Stomach (tissue), 9 donors: ENCODE data around the gene TBC1D8. TPM values are rescaled to one million over a fixed set of nuclear protein-coding genes. Genes with fewer than 3 reads are reported as not detected.

Experiments used
- DNase-seq, 2 donors: peaks; one replicate each; pipeline versions ENCODE4 v3.0.0 to v3.0.0-alpha.2; 2013 to 2019
- H3K27ac ChIP-seq, 5 donors: fragments of 200-600 bp in 4 of 5; sonication (generic) in 4 of 5; one replicate each; pipeline ENCODE4 v1.5.1; 2013 to 2019; ENCODE audit warnings: mild to moderate bottlenecking in 1 of 5, moderate library complexity in 1 of 5
- H3K27me3 ChIP-seq, 3 donors: fragments of 200-600 bp; sonication (generic); one replicate each; pipeline ENCODE4 v1.5.1; 2017 to 2019; ENCODE audit warnings: mixed run types in 1 of 3
- H3K36me3 ChIP-seq, 4 donors: fragments of 200-600 bp; sonication (generic); 1 replicate in 3 of 4; 2 replicates in 1 of 4; pipeline ENCODE4 v1.5.1; 2016 to 2019
- H3K4me1 ChIP-seq, 4 donors: fragments of 200-600 bp; sonication (generic); one replicate each; pipeline ENCODE4 v1.5.1; 2016 to 2019
- H3K4me3 ChIP-seq, 4 donors: fragments of 200-600 bp; sonication (generic) in 3 of 4; one replicate each; pipeline ENCODE4 v1.5.1; 2016 to 2019; ENCODE audit warnings: mild to moderate bottlenecking in 1 of 4
- H3K9me3 ChIP-seq, 4 donors: fragments of 200-600 bp; sonication (generic); one replicate each; pipeline ENCODE4 v1.5.1; 2016 to 2019
- EP300 ChIP-seq: sonication (generic); formaldehyde crosslinking; IDR thresholded peaks from one replicate; pipeline ENCODE4 v1.6.1; 2017; ENCODE audit warnings: antibody characterized with exemption
- POLR2A ChIP-seq, 4 donors: fragments of 450-650 bp; IDR thresholded peaks; one replicate each; pipeline ENCODE4 v1.6.1; 2016; ENCODE audit warnings: antibody characterized with exemption in 4 of 4, control low read depth in 2 of 4, mild to moderate bottlenecking in 1 of 4, moderate library complexity in 1 of 4
- POLR2AphosphoS5 ChIP-seq, 3 donors: sonication (generic); formaldehyde crosslinking; IDR thresholded peaks; one replicate each; pipeline ENCODE4 v1.6.1; 2016; ENCODE audit warnings: antibody characterized with exemption in 3 of 3
- WGBS, 5 donors: extraction: QIAGEN DNeasy Blood & Tissue Kit in 3 of 5; methylation state at CpG; one replicate each; pipeline versions ENCODE4 v1.1.5 to v1.1.7; 2013 to 2018; 5-methylcytosine and 5-hydroxymethylcytosine counted together
- intact Hi-C: fragments of 100-400 bp; cut with DNase I; formaldehyde crosslinking; loops from one replicate; pipeline ENCODE4 v1.15.1; 2023; ENCODE audit warnings: low total_unique reads
- polyA plus RNA-seq, 3 donors: library from polyadenylated mRNA; stranded (reverse); fragments of 200-250 nt; gene quantifications; one replicate each; pipeline ENCODE4 v1.2.3, GENCODE V29; 2013
- total RNA-seq, 5 donors: library from RNA; depleted of rRNA; stranded (reverse); fragments of >200 nt; gene quantifications; one replicate each; pipeline versions ENCODE4 v1.1.0 to v1.2.3, GENCODE V29; 2014 to 2016
- TF ChIP-seq, protein P1 (sequence below), 7 experiments: fragments of 450-650 bp in 4 of 7; fragments of 200-600 bp in 3 of 7; sonication (generic) in 3 of 7; IDR thresholded peaks; one replicate each; pipeline ENCODE4 v1.5.1; 2016 to 2019; ENCODE audit warnings: antibody characterized with exemption in 7 of 7, control low read depth in 2 of 7, mild to moderate bottlenecking in 1 of 7
- donor health status: healthy with polysubstance abuse.
- donor health status: Bipolar disorder and iron deficiency.
- donor health status: healthy.

Gene TBC1D8
- total and polyA plus RNA-seq, 8 donors = 9.9 to 179 (median 74.9) TPM

DNA sequence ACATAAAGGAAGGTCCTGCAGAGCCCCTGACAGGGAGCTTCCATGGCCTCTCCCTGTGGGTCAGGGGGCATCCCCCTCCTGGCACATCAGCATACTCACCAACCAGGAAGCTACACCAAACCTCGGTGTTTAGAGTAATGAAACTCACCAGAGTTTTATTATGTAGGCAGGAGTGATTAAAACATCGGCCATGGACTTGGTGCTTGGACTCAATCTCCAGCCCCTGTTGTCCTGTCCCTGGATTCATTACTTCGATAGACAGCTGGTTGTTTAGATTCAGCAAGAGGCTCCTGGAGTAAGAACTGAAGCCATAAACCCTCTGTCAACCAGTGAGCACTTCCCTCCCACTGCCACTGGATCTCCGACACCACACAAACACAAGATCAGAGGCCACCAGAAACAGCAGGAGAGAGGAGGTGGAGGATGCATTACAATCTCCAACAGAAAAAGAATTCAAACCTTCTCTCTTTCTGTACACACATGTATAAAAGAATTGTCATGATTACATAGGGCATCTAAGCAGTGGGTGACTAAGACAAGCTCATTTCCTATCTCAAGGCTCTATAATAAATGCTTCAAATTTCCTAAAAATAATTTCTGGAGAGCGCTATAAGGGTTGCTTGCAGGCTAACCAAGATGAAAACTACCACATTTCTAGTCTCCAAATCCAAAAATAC is 27.2 kb downstream of the TBC1D8 start:
- peak overlapping the region; percentile 52 to 93 (median 82) for H3K27ac ChIP-seq
- peaks cover 61 to 98% (median 88%) of the 10 kb centered on the region in 4 donors for H3K4me1 ChIP-seq
- no peak for TF ChIP-seq POLR2AphosphoS5 (IDR thresholded peaks at IDR 0.05)
- no peak for TF ChIP-seq EP300
- TF ChIP-seq POLR2A (IDR thresholded peaks at IDR 0.05) = no peak
- TF ChIP-seq, protein P1, sequence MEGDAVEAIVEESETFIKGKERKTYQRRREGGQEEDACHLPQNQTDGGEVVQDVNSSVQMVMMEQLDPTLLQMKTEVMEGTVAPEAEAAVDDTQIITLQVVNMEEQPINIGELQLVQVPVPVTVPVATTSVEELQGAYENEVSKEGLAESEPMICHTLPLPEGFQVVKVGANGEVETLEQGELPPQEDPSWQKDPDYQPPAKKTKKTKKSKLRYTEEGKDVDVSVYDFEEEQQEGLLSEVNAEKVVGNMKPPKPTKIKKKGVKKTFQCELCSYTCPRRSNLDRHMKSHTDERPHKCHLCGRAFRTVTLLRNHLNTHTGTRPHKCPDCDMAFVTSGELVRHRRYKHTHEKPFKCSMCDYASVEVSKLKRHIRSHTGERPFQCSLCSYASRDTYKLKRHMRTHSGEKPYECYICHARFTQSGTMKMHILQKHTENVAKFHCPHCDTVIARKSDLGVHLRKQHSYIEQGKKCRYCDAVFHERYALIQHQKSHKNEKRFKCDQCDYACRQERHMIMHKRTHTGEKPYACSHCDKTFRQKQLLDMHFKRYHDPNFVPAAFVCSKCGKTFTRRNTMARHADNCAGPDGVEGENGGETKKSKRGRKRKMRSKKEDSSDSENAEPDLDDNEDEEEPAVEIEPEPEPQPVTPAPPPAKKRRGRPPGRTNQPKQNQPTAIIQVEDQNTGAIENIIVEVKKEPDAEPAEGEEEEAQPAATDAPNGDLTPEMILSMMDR (IDR thresholded peaks at IDR 0.05) = no peak
- 58 to 66% (median 60%) methylated on average over 5 of the region's 5 CpGs for WGBS, 5 donors
- H3K9me3 ChIP-seq = no peaks in the 10 kb centered on the region
- H3K4me3 ChIP-seq = no peak overlapping the region
- DNase-seq = no peak
- H3K36me3 ChIP-seq = no peaks in the 10 kb centered on the region
- intact Hi-C loops = no loop called here
- H3K27me3 ChIP-seq = no peaks in the 10 kb centered on the region

DNA sequence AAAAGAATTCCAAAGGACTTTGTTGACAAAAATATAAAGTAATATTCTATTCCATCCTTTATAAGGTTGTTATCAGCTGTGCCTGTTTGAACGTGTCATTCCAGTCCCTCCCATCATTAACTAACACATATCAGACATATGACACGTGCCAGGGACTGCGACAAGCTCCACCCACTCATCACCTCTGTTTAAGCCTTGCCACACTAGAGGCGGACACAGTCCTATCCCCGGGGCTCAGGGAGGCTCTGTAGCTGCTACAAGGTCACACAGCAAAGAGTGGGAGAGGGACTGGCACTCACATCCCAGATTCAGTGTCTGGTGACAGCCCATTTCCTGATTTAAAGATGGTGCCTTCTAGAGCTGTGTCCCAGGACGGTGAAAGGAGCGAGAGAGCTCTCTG is 30.0 kb downstream of the TBC1D8 start:
- Histone ChIP-seq H3K9me3 (no peaks in the 10 kb centered on the region), H3K4me1 (peaks cover 72 to 97% (median 89%) of the 10 kb centered on the region in 4 donors), H3K27ac (peak overlapping the region; percentile 53 to 93 (median 88)), H3K27me3 (no peaks in the 10 kb centered on the region), H3K36me3 (no peaks in the 10 kb centered on the region), H3K4me3 (no peak overlapping the region)
- TF ChIP-seq POLR2A (IDR thresholded peaks at IDR 0.05) (no peak), POLR2AphosphoS5 (IDR thresholded peaks at IDR 0.05) (peak in 2 of 3 donors; percentile 31 to 68)
- intact Hi-C loops = no loop called here
- 45 to 69% (median 54%) methylated on average over 7 of the region's 7 CpGs for WGBS, 5 donors
- DNase-seq = peak; percentile 65 to 66

DNA sequence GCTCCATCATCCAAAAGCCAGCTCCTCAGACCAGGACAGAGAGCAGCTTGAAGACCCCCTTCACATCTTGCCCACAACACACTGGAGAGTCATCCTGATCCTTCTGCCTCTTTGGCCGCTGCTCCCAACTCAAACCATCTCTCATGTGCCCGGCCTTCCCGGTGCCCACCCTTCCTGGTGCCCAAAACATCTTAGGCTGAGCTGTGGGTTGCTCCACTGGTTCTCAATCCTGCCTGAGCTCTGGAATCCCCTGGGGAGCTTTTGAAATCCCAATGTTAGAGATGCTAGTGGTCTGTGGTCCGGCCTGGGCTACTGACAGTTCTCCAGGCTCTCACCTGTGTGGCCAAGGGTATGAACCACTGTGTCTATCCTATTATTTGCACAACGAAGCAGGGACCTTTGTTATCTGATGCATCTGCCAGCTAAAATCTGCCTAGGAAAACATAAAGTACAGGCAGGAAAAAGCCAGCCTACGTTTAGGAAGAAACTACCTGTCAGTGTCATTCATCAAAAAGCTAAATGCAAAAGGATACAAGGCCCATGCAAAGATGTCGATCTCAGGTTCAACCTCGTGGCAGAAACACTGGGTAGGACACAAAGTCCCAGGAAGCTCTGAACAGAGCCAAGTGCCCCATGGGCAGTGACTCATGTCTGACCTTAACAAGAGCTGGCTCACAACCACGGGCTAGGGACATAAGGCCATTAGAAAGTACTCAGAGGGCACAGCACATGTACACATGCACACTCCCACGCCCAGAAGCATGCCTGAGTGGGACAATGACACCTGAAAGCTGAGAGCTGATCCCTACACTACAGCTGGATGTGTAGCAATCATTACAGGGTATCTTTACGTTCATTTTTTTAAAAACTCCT is 30.8 kb downstream of the TBC1D8 start:
- peaks cover 72 to 97% (median 88%) of the 10 kb centered on the region in 4 donors for H3K4me1 ChIP-seq
- TF ChIP-seq, protein P1 (IDR thresholded peaks at IDR 0.05) = no peak
- TF ChIP-seq EP300 (peak; percentile 92), POLR2AphosphoS5 (IDR thresholded peaks at IDR 0.05) (peak; percentile 91 to 99 (median 97))
- no peaks in the 10 kb centered on the region for H3K36me3 ChIP-seq
- no peaks in the 10 kb centered on the region for H3K27me3 ChIP-seq
- intact Hi-C loops = no loop called here
- no peaks in the 10 kb centered on the region for H3K9me3 ChIP-seq
- H3K27ac ChIP-seq = peak overlapping the region; percentile 87 to 93 (median 89)
- DNase-seq = peak; percentile 78 to 95
- WGBS, 5 donors = 42 to 52% (median 45%) methylated on average over 11 of the region's 11 CpGs
- H3K4me3 ChIP-seq = no peak overlapping the region

DNA sequence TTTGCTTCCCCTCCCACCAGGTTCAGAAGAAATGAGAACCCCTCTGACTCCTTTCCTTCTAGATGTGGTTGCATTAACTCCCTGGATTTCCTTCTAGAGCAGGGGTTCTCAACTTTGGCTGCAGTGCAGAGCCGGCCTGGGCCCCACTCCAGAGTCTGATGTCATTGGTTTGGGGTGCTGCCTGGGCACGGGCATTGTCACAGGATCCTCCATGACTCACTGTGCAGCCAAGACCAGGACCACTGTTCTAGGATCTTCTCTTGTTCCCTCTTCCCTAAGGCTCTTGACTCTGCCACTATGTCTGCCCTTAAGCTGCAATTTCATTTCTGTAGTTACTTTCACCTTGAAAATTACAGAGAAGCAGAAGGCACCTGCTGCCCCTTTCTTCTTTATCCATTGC is 31.8 kb downstream of the TBC1D8 start:
- Histone ChIP-seq H3K4me3 (no peak overlapping the region), H3K9me3 (no peaks in the 10 kb centered on the region), H3K4me1 (peaks cover 70 to 97% (median 88%) of the 10 kb centered on the region in 4 donors), H3K27ac (peak overlapping the region; percentile 87 to 93 (median 89)), H3K36me3 (no peaks in the 10 kb centered on the region), H3K27me3 (no peaks in the 10 kb centered on the region)
- 14 to 28% (median 17%) methylated on average over 2 of the region's 2 CpGs for WGBS, 5 donors
- peak in 1 of 2 donors; percentile 53 for DNase-seq
- intact Hi-C loops = no loop called here
- no peak for TF ChIP-seq EP300

DNA sequence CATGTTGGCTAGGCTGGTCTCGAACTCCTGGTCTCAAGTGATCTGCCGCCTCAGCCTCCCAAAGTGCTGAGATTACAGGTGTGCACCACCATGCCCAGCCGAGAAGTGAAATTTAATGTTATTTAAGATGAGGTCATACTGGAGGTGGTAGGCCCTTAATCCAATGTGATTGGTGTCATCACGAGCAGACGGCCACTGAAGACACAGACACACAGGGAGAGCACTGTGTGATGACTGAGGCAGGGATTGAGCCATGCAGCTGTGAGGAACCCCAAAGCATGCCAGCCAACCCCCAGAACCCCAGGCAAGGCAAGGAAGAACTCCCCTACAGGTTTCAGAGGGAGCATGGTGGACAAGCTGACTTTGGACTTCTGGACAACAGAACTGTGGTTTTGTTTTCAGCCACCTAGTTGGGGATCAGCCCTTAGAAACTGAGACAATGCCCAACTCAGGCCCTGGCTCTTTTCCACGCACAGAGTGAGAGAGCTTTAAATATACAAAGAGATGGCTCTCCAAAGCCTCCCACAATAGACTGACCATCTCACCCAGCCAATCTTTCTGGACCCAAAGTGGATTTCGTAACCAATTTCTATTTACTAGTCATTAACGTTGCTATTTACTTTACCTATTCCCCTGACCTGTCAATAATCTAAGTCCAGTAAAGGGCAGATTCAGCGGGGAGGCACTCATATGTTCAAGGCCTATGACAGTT is 34.2 kb downstream of the TBC1D8 start:
- intact Hi-C loops = no loop called here
- H3K36me3 ChIP-seq = no peaks in the 10 kb centered on the region
- no peaks in the 10 kb centered on the region for H3K27me3 ChIP-seq
- TF ChIP-seq POLR2A (IDR thresholded peaks at IDR 0.05) (no peak), EP300 (no peak), POLR2AphosphoS5 (IDR thresholded peaks at IDR 0.05) (no peak)
- TF ChIP-seq, protein P1 (IDR thresholded peaks at IDR 0.05) = no peak
- H3K4me1 ChIP-seq = peaks cover 79 to 100% (median 92%) of the 10 kb centered on the region in 4 donors
- peak overlapping the region in 4 of 5 donors; percentile 58 to 93 (median 84) for H3K27ac ChIP-seq
- no peak for DNase-seq
- no peak overlapping the region for H3K4me3 ChIP-seq
- H3K9me3 ChIP-seq = no peaks in the 10 kb centered on the region
- WGBS, 5 donors = 68 to 79% (median 76%) methylated on average over 9 of the region's 9 CpGs
